NCI-H1105 treated with DMSO at 0.1 percent for 48 hours (cell line): ENCODE results near the gene SLIT3.
A peak's percentile ranks its signal among the peaks of the same experiment; 100 is the strongest.

ENCODE experiments used
- DNase-seq: peaks from one replicate; lab custom pipeline; 2025; lab: John Stamatoyannopoulos, UW

SLIT3 gene

DNA sequence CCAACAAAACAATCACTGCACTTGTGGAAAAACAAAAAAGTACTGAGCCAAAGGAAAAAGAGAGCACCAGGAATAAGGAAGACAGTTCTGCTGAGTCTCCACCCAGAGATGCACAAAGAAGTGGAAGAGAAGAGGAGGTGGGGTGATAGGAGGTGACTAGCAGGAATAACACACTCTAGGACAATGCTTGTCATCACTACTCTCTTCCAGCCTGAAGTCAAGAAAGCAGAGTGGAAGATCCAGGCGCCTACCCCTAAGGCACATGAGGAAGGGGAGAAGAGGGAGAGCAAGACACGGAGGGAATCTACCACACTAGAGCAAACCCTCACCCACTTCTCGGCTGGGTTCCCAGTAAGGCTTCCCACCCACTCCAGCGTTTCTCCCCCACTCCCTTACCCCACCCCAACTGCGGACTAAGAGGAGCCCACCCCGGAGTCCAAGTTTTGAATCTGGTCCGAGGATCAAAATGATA is 1.7 kb downstream of the SLIT3 start:
- no peak for DNase-seq

- DNase-seq = no peak
Observed at GRCh38 chr5:169298193-169298592, 2.7 kb downstream of the SLIT3 start.

DNA sequence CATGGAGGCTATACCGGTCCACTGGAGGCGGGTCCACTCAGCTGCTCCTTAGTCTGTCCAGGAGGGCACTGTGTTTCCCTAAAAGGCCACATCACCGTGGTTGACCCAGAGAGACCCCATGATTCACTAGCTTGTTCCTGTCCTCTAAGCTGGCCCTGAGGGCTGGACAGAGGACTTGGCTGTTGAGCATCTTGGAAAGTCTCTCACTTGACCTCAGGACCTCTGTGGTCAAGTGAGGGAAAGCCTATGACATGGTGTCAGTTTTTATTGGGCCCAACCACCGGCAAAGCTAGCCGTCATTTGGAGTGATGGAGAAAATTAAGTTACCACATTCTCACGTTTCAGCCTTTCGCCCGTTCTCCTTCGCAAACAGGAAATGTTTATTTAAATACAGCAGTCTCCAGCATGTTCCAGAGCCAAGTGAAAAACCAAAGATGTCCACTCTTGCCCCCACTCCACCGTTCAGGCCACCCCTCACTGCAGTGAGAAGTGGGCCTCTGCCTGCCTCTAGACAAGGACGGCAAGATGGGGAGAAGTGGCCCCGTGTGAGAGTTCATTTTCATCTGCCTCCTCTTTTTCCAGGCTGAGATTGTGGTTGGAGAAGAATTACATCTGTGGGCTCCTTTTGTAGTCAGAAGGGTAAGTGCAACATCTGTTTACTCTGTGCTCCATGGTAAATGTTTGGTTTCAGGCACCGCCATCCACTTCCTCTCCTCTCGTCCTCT is 4.4 kb downstream of the SLIT3 start:
- no peak for DNase-seq

DNA sequence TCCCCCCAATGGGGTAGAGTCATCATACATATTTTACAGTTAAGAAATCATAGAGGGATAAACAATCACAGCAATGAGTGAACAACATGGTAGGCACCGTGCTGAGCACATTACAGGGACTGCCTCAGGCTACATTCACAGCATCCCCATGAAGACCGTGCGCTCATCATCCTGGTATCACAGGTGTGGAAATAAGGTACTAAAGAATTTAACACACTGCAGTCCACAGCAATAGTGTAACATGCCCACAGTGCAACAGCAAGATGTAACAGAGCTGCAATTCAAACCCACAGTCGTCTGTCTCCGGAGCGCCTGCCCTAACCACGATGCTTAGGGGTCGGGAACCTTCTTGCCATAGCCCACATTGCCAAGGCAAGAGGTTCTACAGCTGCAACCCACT is 5.6 kb downstream of the SLIT3 start:
- DNase-seq = no peak

DNA sequence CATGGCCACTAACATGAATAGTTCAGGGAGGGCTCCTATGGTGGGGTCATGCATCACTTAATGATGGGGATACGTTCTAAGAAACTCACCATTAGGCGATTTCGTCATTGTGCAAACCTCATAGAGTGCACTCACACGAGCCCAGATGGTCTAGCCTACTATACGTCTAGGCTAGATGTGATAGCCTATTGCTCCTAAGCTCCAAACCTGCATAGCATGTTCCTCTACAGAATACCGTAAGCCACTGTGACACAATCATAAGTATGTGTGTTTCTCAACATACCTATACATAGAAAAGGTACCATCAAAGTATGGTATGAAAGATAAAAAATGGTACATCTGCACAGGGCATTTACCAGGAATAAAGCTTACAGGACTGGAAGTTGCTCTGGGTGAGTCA is 6.3 kb downstream of the SLIT3 start:
- no peak for DNase-seq

DNA sequence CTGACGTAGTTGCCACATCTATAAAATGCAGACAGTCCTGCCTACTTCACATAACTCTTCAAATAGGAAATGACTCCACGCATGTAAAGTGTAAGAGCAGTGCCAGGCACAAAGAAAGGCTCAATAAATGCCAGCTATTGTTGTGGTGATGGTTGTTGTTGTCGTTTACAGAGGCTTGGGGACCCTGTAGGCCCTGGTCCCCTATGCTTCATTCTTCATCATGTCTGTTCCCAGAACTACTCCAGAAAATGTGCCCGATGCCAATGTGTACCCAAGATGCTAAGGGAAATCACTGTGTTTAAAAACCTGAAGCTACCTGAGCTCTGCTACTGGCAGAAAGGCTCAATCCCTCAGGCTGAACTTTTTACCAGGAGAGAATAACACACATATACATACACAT is 9.1 kb downstream of the SLIT3 start:
- DNase-seq = no peak

GRCh38 chr5:169290895-169291294 is 10.0 kb downstream of the SLIT3 start:
- DNase-seq = no peak

GRCh38 chr5:169289520-169289919 is 11.4 kb downstream of the SLIT3 start:
- no peak for DNase-seq

GRCh38 chr5:169288066-169288930 is 12.6 kb downstream of the SLIT3 start:
- no peak for DNase-seq

DNA sequence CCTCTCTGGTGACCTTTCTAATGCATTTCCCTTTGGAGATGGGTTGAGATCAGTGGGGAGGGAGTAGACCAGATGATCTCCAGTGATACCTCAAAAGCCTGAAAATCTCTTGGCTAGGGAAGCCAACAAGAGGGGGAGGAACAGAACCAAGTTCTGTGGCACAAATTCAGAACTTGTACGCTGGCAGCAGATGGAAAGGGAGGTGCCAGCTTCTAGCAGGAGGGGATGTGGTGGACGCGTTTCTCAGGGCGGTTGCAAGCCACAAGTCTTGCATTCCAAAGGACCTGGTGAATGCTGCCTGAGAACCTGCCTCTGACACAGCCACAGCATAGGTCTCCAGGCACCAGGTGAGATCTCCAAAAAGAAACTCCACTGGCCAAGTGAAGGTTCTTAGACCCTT is 13.4 kb downstream of the SLIT3 start:
- DNase-seq = no peak

- DNase-seq = no peak
Observed at GRCh38 chr5:169286572-169287300, 14.2 kb downstream of the SLIT3 start.

DNA sequence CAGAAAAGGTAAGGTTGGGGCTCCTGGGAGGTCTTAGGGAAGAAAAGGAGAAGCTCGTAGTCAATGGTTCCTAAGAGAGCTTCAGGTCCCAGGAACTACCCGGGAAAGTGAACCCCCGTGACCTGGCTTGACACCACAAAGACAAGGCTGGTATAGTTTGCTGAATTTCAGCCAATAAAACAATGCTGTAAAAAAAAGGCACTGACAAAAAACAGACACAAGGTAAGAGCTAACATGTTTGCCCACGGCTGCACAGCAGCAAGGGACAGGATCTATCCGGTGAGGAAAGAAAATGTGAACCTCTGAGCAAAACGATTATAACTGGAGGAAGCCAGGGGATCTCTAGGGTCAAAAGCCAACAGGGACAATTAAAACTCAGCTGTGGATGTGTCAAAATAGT is 17.1 kb downstream of the SLIT3 start:
- no peak for DNase-seq

DNA sequence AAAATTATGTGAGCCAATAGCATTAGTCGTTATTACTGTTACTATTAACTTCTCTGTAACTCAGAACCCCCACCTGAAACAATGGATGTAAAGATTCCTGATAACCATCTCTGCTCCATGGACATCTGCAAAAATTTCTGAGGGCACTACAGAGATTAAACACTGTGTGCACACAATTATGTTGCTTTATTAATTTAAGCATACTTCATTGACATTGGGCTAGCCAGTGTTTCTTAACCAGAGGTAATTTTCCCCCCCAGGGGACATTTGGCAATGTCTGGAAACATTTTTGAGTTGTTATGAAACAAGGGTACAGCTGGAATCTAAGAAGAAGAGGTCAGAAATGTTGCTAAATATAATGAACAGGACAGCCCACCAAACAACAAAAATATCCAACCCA is 19.3 kb downstream of the SLIT3 start:
- DNase-seq = no peak

DNA sequence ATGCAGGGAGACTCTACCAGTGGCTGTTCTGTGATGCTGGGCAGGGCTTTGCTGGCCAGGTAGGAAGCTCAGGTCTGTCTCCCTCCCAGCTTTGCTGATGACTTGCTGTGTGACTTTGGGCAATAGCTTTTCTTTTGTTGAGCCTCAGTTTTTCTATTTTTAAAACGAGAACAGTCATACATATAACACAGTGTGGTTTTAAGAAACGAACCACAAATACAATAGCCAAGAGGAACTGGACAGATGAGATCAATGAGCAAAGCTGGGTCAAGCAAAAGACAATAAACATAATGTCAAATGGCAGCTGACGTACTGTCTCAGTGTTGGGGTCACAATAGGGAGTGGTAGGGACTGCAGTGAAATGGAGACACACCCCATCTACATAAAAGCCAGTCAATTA is 20.2 kb downstream of the SLIT3 start:
- no peak for DNase-seq

GRCh38 chr5:169280286-169280685 is 20.7 kb downstream of the SLIT3 start:
- no peak for DNase-seq

GRCh38 chr5:169279125-169279524 is 21.8 kb downstream of the SLIT3 start:
- DNase-seq = no peak

GRCh38 chr5:169273881-169274280 is 27.1 kb downstream of the SLIT3 start:
- DNase-seq = no peak

GRCh38 chr5:169273451-169273850 is 27.5 kb downstream of the SLIT3 start:
- no peak for DNase-seq

DNA sequence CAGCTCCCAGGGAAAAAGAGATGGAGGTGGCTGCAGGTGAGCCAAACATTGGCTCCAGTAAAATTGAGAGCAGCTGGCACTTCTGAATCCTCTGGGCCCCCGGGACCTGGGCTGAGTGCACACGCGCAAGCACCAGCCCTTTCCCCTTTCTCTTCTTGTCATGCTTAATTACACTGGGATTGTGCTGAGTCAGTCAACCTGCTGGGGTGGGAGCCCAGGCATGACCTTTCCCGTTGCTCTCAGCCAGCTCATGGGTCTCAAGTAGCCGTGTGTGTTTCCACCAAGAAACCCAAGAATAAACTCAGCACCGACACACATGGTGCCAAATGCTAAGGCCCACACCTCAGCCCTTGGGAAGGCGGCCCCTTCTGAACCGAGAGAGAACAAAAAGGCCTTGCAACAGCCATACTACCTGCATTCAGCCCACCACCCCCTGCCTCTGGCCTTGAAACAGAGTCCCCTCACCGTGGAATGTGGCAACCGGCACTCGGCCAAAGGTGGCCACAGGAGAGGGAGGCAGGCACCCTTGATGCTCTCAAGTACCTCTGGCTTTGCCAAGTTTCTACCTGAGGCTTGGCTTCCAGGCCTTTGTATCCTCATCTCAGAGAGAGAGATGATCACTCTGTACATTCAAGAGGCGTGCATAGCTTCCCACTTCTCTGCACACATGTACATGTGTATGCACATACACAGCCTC is 28.1 kb downstream of the SLIT3 start:
- peak; percentile 2 for DNase-seq

GRCh38 chr5:169272111-169272510 is 28.8 kb downstream of the SLIT3 start:
- no peak for DNase-seq

- DNase-seq = no peak
Observed at GRCh38 chr5:169270827-169271226, 30.1 kb downstream of the SLIT3 start.

- DNase-seq = no peak
Observed at GRCh38 chr5:169268019-169268418, 32.9 kb downstream of the SLIT3 start.
